Middle frontal gyrus (tissue), 1 donor: ENCODE data around the gene SLC35G1.

Source experiments
- DNase-seq: peaks from one replicate; pipeline ENCODE4 v3.0.0-alpha.2; 2015; ENCODE audit warnings: low spot score; ENCODE audit errors: extremely low spot score

Gene SLC35G1

GRCh38 chr10:93947524-93947923, 53.7 kb downstream of the SLC35G1 start:
- no peak for DNase-seq

GRCh38 chr10:93951905-93952304, 58.1 kb downstream of the SLC35G1 start:
- no peak for DNase-seq
